ENCODE data around the gene HAGHL.

HAGHL gene

GRCh38 chr16:722835-723633 is 3.9 kb upstream of the HAGHL start:
- no peak for DNase-seq

DNA sequence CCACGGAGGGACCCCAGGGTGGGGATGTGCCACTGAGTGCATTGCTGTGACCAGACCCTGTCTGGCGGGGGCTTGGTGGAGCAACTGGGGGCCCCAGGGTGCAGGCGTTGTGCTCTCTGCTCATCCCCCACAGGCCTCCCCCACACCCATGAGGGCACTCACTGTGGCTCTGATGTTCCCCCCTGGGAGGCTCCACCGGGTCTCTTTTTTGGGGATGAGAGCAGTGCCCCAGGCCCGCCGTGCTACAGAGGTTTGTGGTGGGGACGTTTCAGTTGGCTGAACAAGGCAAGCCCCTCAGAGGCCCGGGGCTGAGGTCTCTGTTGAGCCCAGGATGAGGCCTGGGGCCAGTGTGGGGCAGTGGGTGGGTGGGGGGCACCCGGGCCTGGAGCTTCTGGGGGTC is 3.2 kb upstream of the HAGHL start:
- DNase-seq = no peak

DNA sequence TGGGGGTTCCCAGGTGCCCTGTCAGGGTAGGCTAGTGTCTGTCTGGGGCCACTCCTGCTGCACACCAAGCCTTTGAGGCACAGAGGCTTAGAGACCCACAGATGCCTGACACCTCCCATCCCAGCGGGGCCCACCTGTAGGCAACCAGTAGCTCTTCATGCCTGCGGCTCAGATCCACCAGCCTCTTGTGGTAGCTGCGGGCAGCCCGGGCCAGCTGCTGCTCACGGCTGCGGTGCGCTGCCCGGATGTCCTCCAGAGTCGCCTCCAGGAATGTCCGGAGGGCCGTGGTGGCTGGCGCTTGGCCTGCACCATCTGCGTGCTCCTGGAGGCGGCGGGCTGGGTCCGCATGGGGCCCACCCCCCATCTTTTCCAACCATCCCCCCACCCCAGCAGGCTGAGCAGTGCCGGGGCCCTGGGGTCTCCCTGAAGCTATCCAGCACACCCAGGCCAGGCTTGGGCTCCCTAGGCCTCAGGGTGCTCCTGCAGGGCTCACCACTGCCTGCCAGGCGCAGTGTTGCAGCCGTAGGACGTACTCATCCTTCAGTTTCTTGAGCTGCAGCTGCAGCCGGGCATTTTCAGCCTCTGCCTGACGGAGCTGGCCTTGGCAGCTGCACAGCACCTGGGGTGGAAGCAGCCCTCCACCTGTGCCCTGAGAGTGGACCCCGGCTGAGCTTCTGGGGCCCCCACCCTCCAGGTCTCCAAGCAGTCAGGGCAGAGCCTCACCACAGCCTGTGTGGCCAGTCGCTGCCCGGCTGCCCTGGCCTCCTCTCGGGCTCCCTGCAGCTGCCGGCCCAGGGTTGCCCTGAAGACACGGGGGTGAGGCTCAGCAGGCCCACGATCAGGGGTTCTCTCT is 2.5 kb upstream of the HAGHL start:
- no peak for DNase-seq

- no peak for DNase-seq
Observed at GRCh38 chr16:725041-725376, 1.9 kb upstream of the HAGHL start.

DNA sequence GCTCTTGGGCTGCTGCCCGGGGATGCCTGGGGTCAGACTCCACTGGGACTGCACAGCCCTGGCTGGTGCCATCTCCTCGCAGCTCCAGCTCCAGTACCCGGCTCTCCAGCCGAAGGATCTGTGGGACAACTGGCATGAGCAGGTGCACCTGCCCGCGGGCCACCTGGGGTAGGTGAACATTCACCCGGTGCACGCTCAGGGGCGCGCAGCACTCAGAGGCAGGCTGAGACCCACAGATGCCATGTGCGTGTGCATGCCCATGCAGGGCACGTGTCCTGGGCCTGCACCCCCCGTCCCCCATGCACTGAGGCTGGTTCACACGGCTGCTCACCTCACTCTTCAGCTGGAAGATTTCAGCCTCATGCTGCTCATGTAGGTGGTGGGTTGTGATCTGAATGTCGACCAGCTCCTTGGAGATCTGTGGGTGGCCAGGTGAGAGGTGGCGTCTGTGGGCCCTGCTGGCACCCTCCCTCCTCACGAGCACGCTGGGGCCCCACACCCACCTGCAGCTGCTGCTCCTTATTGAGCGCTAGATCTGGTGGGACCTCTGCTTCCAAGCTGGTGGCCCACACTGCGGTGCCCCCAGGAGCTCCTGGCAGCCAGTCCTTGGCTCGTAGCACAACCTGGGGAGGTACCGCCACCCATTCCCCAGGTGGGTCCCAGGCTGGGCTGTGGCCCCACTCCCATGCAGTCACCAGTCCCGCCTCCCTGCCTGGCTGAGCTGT is 1.3 kb upstream of the HAGHL start:
- no peak for DNase-seq

DNA sequence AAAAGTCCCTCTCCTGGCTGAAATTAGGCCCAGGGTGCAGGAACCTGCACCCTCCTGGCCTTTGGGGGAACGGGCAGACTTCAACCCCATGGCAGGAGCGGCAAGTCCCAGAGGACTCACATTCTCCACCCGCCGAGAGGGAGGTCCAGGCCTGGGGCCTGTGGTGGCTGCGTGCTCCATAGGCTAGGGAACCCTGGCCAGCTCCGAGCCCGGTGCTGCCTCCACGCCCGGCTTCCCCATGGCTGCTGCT is 793 bp upstream of the HAGHL start:
- DNase-seq = no peak

GRCh38 chr16:727291-727977 is 528 bp downstream of the HAGHL start:
- no peak for DNase-seq

DNA sequence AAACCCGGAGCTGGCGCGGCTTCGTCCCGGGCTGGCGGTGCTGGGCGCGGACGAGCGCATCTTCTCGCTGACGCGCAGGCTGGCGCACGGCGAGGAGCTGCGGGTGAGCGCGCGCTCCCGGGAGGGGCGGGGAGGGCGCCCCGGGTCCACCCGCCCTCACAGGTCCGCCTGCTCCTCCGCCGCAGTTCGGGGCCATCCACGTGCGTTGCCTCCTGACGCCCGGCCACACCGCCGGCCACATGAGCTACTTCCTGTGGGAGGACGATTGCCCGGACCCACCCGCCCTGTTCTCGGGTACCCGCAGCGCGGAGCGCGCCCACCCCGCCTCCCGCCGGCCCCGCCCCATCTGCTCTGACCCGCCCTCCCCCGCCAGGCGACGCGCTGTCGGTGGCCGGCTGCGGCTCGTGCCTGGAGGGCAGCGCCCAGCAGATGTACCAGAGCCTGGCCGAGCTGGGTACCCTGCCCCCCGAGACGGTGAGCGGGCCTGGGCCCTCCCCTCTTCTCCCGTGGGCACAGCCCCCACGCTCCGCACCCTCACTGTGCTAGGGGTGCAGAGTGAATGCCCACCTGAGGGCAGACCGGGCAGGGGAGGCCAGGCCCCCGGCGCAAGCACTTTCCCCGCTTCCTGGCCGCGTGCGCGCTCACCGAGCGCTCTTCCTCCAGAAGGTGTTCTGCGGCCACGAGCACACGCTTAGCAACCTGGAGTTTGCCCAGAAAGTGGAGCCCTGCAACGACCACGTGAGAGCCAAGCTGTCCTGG is 1.4 kb downstream of the HAGHL start:
- DNase-seq = no peak

- DNase-seq = no peak
Observed at GRCh38 chr16:728890-729744, 2.2 kb downstream of the HAGHL start.

GRCh38 chr16:729768-730665 is 3.1 kb downstream of the HAGHL start:
- no peak for DNase-seq

GRCh38 chr16:730666-731509 is 4.0 kb downstream of the HAGHL start:
- no peak for DNase-seq

DNA sequence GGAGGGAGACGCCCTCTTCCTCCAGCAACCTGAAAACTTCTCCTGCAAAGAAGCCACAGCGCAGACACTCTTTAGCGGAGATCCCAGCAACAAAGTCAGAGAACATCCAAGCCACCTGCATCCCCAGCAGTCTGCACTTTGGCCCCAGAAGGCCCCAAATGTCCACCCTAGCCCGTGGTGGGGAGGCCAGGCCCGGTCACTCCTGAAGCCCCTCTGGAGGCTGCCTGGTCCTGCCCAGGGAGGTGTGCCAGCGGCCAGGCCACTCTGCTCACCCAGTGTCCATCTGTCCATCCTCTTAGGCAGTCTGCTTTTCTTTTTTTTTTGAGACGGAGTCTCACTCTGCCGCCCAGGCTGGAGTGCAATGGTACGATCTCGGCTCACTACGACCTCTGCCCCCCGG is 5.4 kb downstream of the HAGHL start:
- no peak for DNase-seq

DNA sequence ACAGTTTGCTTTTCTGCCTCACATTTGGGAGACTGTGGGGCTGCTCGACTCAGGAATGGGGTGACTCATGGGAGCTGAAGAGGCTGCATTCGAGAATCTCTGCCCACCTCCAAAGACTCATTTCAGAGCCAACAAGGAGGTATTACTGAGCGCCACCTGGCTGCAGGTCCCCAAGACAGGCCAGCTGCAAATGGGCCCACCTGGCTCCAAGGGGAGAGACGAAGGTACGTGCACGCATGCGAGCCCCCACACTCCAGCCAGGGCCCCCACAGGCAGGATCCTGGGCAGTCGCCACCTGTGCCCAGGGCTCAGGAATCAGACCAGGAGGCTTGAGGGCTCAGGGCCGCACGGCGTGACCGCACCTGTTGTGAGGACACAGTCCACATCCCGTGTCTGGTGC is 6.0 kb downstream of the HAGHL start:
- no peak for DNase-seq

DNA sequence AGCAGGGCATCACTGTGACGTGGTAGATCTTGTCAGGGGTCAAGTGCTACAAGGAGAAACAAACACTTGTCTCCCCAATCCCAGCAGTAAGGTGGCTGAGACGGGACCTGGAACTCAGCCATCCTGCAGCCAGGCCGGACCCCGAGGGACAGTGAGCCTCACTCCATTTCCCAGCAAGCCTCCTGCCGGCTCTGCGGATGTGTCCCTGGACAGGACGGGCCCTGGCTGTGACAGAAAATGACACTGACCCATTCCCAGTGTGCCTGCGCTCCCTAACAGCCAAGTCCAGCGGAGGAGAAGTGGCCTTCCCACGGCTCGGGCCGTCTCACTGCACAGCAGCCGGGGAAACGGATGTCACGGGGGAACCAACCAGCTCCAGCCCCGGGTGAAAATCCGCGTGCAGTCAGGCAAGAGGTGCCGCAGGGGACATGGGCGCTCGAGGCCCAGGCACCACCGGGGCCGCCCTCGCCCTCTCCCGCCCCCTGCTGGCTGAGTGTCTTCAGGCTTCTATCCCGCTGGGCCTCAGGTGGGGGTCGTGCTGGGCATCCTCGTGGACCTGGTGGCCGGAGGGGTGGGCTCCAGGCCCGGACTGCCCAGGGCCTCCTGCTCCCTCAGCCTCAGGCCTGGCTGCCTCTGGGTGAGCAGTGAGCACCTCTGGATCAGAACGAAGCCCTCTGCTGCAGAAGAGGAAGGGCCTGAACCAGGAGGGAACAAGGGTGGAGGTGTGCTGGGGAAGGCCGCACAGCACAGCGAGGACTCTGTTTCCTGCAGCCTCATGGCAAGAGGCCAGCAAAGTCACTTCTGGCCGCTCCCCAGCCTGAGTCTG is 6.7 kb downstream of the HAGHL start:
- DNase-seq = no peak

GRCh38 chr16:734208-734980 is 7.5 kb downstream of the HAGHL start:
- no peak for DNase-seq

DNA sequence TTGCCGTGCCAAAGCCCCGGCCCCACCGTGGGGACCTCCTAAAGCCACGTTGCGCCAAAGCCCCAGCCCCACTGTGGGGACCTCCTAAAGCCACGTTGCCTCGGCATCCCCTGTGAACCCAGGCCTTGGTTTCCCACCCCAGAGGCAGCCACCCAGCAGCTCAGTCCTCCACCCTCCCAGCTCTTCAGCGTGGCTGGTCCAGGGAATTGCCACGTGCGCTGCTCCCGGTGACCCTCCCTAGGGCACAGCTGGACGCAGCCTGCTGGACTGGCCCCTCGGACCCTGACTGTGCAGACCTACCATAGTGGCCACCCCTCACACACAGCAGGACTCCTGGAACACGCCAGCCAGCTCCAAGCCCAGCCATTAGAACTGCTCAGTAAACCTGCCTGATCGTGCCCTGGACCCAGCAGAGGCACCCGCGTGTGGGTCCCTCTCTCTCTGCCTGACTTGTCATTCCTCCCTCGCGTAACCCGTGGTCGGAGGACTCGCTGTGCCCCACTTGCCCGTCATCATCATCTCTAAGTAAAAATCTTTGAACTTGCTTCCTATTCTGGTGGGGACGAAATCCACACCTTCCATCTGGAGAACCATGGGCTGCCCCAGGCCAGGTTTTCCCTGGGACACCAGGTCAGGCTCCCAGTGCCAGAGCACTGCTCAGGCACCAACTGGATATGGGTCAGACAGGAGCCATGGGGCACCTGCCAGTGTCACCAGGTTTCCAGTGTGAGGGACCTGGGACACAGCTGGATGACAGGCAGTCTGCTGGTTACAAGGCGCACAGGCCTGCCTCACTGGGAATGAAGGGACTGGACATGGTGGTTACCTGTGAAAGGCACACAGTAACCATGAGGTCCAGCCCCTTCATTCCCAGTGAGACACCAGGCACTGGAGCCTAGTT is 8.3 kb downstream of the HAGHL start:
- DNase-seq = no peak

DNA sequence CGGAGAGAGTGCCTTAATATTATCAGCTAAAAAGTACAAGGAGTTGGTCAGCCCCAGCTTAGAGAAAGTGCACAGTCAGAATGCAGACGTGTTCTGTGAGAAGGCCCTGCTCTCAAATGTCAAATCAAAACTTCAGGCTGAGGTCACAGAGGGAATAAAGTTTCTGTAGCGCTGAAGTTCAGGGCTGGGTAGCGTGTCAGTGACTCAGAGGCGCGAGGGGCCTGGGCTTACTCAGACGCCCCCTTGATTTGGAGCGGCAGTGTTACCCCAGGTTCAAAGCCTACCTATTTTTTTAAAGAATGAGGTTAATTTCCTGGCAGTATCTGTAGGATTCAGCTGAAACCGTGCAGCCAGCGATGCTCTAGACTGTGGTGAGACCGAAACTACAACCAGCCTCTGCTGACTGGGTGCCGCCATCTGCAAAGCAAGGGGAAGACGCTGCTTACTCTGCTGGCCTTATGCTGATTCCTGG is 9.1 kb downstream of the HAGHL start:
- no peak for DNase-seq
